IMR-90 (cell line): ENCODE results near the gene LYRM2. TPM values are rescaled to one million over a fixed set of nuclear protein-coding genes. Genes with fewer than 3 reads are reported as not detected.

Source experiments
- ATAC-seq: fragments of 200-7000 bp; cut with Tn5 transposase; 2 replicates; pipeline ENCODE4 v1.9.1; 2020; ENCODE audit warnings: low read depth, mild to moderate bottlenecking, moderate library complexity
- BruUV-seq: library from RNA; stranded (reverse); fragments of 400-500 nt; replicated peaks from 2 replicates; lab custom pipeline; 2021; lab: Mats Ljungman, UMichigan
- CTCF ChIA-PET: fragments of 300-600 bp; formaldehyde crosslinking; extraction: SDS; loops from one replicate; lab custom pipeline; 2021; ENCODE audit warnings: antibody characterized with exemption; lab: Yijun Ruan, JAX
- POLR2A ChIA-PET: fragments of 300-600 bp; sonication (Branson Sonifier 250); formaldehyde crosslinking; loops from one replicate; lab custom pipeline; 2022; ENCODE audit warnings: antibody characterized with exemption; ENCODE audit not compliant: unreplicated experiment; lab: Charles Lee
- DNase-seq: peaks from one replicate; pipeline ENCODE4 v3.0.0; 2013
- H2AFZ ChIP-seq: replicated peaks from 2 replicates; pipeline ENCODE3; 2013; ENCODE audit warnings: low read length, mild to moderate bottlenecking; ENCODE audit not compliant: poor library complexity
- H2AK5ac ChIP-seq: 2 replicates; pipeline ENCODE4 v1.6.1; 2013; ENCODE audit warnings: low read depth, low read length, inconsistent platforms
- H2AK9ac ChIP-seq: replicated peaks from 2 replicates; pipeline ENCODE3; 2013; ENCODE audit warnings: mild to moderate bottlenecking, low read depth, low read length, moderate library complexity; ENCODE audit not compliant: poor library complexity
- H2BK120ac ChIP-seq: 2 replicates; pipeline ENCODE4 v1.6.1; 2013; ENCODE audit warnings: low read depth, low read length, inconsistent platforms
- H2BK15ac ChIP-seq: 3 replicates; pipeline ENCODE4 v1.6.1; 2013; ENCODE audit warnings: low read depth, low read length, inconsistent platforms
- H2BK20ac ChIP-seq: 2 replicates; pipeline ENCODE4 v1.6.1; 2013; ENCODE audit warnings: low read depth, mild to moderate bottlenecking, inconsistent platforms, low read length, moderate library complexity
- H2BK5ac ChIP-seq: 2 replicates; pipeline ENCODE4 v1.6.1; 2013; ENCODE audit warnings: mild to moderate bottlenecking, low read depth, low read length, inconsistent platforms; ENCODE audit not compliant: poor library complexity, severe bottlenecking
- H3K14ac ChIP-seq: replicated peaks from 2 replicates; pipeline ENCODE4 v1.6.1; 2013; ENCODE audit warnings: low read depth, low read length, inconsistent platforms
- H3K18ac ChIP-seq: 2 replicates; pipeline ENCODE4 v1.6.1; 2013; ENCODE audit warnings: low read depth, low read length, control low read depth
- H3K23ac ChIP-seq: 2 replicates; pipeline ENCODE4 v1.6.1; 2013; ENCODE audit warnings: low read depth, low read length, inconsistent platforms
- H3K27ac ChIP-seq: 2 replicates; pipeline ENCODE4 v1.5.1; 2013; ENCODE audit warnings: mild to moderate bottlenecking, control low read depth, low read length; ENCODE audit not compliant: insufficient read depth
- H3K27me3 ChIP-seq: 2 replicates; pipeline ENCODE4 v1.6.1; 2013; ENCODE audit warnings: low read length; ENCODE audit not compliant: control insufficient read depth, insufficient read depth
- H3K36me3 ChIP-seq: 2 replicates; pipeline ENCODE4 v1.6.1; 2013; ENCODE audit warnings: low read length, mixed read lengths; ENCODE audit not compliant: control insufficient read depth, insufficient read depth
- H3K4ac ChIP-seq: 2 replicates; pipeline ENCODE4 v1.6.1; 2013; ENCODE audit warnings: low read depth, low read length, inconsistent platforms
- H3K4me1 ChIP-seq: 2 replicates; pipeline ENCODE4 v1.6.1; 2013; ENCODE audit warnings: low read length, mixed read lengths; ENCODE audit not compliant: control insufficient read depth, insufficient read depth
- H3K4me2 ChIP-seq: 2 replicates; pipeline ENCODE4 v1.6.1; 2013; ENCODE audit warnings: low read depth, mild to moderate bottlenecking, control low read depth, low read length, moderate library complexity
- H3K4me3 ChIP-seq: 2 replicates; pipeline ENCODE4 v1.5.1; 2013; ENCODE audit warnings: low read depth, mild to moderate bottlenecking, control low read depth, low read length, moderate library complexity; ENCODE audit not compliant: insufficient read depth
- H3K56ac ChIP-seq: 2 replicates; pipeline ENCODE4 v1.6.1; 2013; ENCODE audit warnings: low read length, inconsistent platforms; ENCODE audit not compliant: insufficient read depth; ENCODE audit errors: extremely low read depth
- H3K79me1 ChIP-seq, 2 experiments: 2 replicates each; pipeline ENCODE4 v1.6.1; 2013; ENCODE audit warnings: low read length in 2 of 2, inconsistent platforms in 1 of 2, low read depth in 1 of 2
- H3K9ac ChIP-seq: 2 replicates; pipeline ENCODE4 v1.6.1; 2013; ENCODE audit warnings: low read depth, low read length, control low read depth
- H3K9me1 ChIP-seq: 2 replicates; pipeline ENCODE4 v1.6.1; 2013; ENCODE audit warnings: low read length, inconsistent platforms; ENCODE audit not compliant: insufficient read depth
- H3K9me3 ChIP-seq: 2 replicates; pipeline ENCODE4 v1.6.1; 2013; ENCODE audit warnings: low read length; ENCODE audit not compliant: control insufficient read depth, insufficient read depth
- H4K20me1 ChIP-seq: 2 replicates; pipeline ENCODE4 v1.6.1; 2013; ENCODE audit warnings: low read length, inconsistent platforms; ENCODE audit not compliant: insufficient read depth
- H4K5ac ChIP-seq: 2 replicates; pipeline ENCODE4 v1.6.1; 2013; ENCODE audit warnings: mild to moderate bottlenecking, low read depth, low read length, control low read depth
- H4K8ac ChIP-seq, 2 experiments: 2 replicates each; pipeline ENCODE4 v1.6.1; 2013; ENCODE audit warnings: low read depth in 2 of 2, low read length in 2 of 2, control low read depth in 1 of 2, inconsistent platforms in 1 of 2
- H4K91ac ChIP-seq: 2 replicates; pipeline ENCODE4 v1.6.1; 2013; ENCODE audit warnings: low read depth, low read length, inconsistent platforms; ENCODE audit not compliant: insufficient read depth
- BHLHE40 ChIP-seq: fragments of 150-350 bp; IDR thresholded peaks from 2 replicates; pipeline ENCODE4 v1.6.1; 2016; ENCODE audit warnings: mild to moderate bottlenecking, low read depth, low read length
- CEBPB ChIP-seq: IDR thresholded peaks from 2 replicates; pipeline ENCODE4 v1.6.1; 2012; ENCODE audit warnings: low read depth, low read length, improper control_type of control experiment
- CHD1 ChIP-seq: IDR thresholded peaks from 2 replicates; pipeline ENCODE4 v1.6.1; 2012; ENCODE audit warnings: low read depth, low read length, improper control_type of control experiment
- CTCF ChIP-seq: conservative IDR thresholded peaks from 2 replicates; pipeline ENCODE4 v1.5.1; 2012; ENCODE audit warnings: mild to moderate bottlenecking, low read depth, low read length, improper control_type of control experiment
- ELK1 ChIP-seq: fragments of 150-350 bp; IDR thresholded peaks from 2 replicates; pipeline ENCODE4 v1.6.1; 2016; ENCODE audit warnings: low read depth, mild to moderate bottlenecking, low read length, moderate library complexity, borderline replicate concordance
- FOS ChIP-seq: fragments of 150-350 bp; IDR thresholded peaks from 2 replicates; pipeline ENCODE4 v1.6.1; 2016; ENCODE audit warnings: low read depth, low read length
- MAFK ChIP-seq: IDR thresholded peaks from 2 replicates; pipeline ENCODE4 v1.6.1; 2012; ENCODE audit warnings: low read depth, low read length, improper control_type of control experiment
- MAZ ChIP-seq: IDR thresholded peaks from 2 replicates; pipeline ENCODE4 v1.6.1; 2012; ENCODE audit warnings: low read depth, mild to moderate bottlenecking, low read length, improper control_type of control experiment, moderate library complexity, borderline replicate concordance
- MXI1 ChIP-seq: IDR thresholded peaks from 2 replicates; pipeline ENCODE4 v1.6.1; 2012; ENCODE audit warnings: low read depth, mild to moderate bottlenecking, low read length, moderate library complexity, borderline replicate concordance
- NFE2L2 ChIP-seq: fragments of 150-350 bp; IDR thresholded peaks from 2 replicates; pipeline ENCODE4 v1.6.1; 2016; ENCODE audit warnings: low read depth, mild to moderate bottlenecking, low read length
- POLR2A ChIP-seq: IDR thresholded peaks from 2 replicates; pipeline ENCODE4 v1.6.1; 2012; ENCODE audit warnings: mild to moderate bottlenecking, low read depth, low read length
- RAD21 ChIP-seq: IDR thresholded peaks from 2 replicates; pipeline ENCODE4 v1.6.1; 2012; ENCODE audit warnings: low read length, improper control_type of control experiment
- RCOR1 ChIP-seq: IDR thresholded peaks from 2 replicates; pipeline ENCODE4 v1.6.1; 2012; ENCODE audit warnings: mild to moderate bottlenecking, low read length, improper control_type of control experiment; ENCODE audit not compliant: insufficient replicate concordance
- RFX5 ChIP-seq: IDR thresholded peaks from 2 replicates; pipeline ENCODE4 v1.8.0; 2012; ENCODE audit warnings: low read depth, mild to moderate bottlenecking, low read length, moderate library complexity
- SMC3 ChIP-seq: fragments of 150-350 bp; IDR thresholded peaks from 2 replicates; pipeline ENCODE4 v1.6.1; 2016; ENCODE audit warnings: low read depth, mild to moderate bottlenecking, antibody characterized with exemption, low read length, moderate library complexity
- USF2 ChIP-seq: fragments of 150-350 bp; IDR thresholded peaks from 2 replicates; pipeline ENCODE4 v1.6.1; 2017; ENCODE audit warnings: mild to moderate bottlenecking, antibody characterized with exemption, low read length, low read depth
- WGBS, 2 experiments: methylation state at CpG; one replicate each; pipeline versions ENCODE4 v1.1.5 to v1.1.7; 2013; ENCODE audit warnings: missing lambda C conversion rate in 2 of 2; ENCODE audit not compliant: insufficient read length in 1 of 2; ENCODE audit errors: extremely low coverage in 2 of 2; 5-methylcytosine and 5-hydroxymethylcytosine counted together
- dilution Hi-C: fragments of 300-500 bp; cut with HindIII; formaldehyde crosslinking; loops from one replicate; pipeline ENCODE4 v1.14.3; 2018; ENCODE audit warnings: low sequenced_read_pairs; ENCODE audit not compliant: unreplicated experiment
- in situ Hi-C: fragments of 300-500 bp; cut with MboI; formaldehyde crosslinking; loops from 3 replicates; pipeline ENCODE4 v1.14.3; 2019; ENCODE audit warnings: low sequenced_read_pairs, inconsistent platforms, mixed read lengths
- intact Hi-C: fragments of 100-400 bp; cut with micrococcal nuclease; formaldehyde crosslinking; loops from 2 replicates; pipeline ENCODE4 v1.10.0; 2022
- polyA plus RNA-seq, 3 experiments: library from polyadenylated mRNA; depleted of rRNA; stranded (reverse); fragments of >200 nt; gene quantifications; 2 replicates each; pipeline ENCODE4 v1.2.3, GENCODE V29; 2012; ENCODE audit warnings: low replicate concordance in 1 of 3
- total RNA-seq: library from RNA; depleted of rRNA; stranded (reverse); fragments of >200 nt; gene quantifications from 2 replicates; pipeline ENCODE4 v1.2.3, GENCODE V29; 2012

The LYRM2 gene
- total and polyA plus RNA-seq, 2 of the 4 experiments (the other 2 are of a cell fraction): 14.0 to 24.0 TPM

- no peaks in the 10 kb centered on the region for H4K20me1 ChIP-seq
- in situ Hi-C loops: no loop called here
- CTCF ChIA-PET: no interaction called here
- intact Hi-C loops: no loop called here
- no peak overlapping the region for H2BK120ac ChIP-seq
- no CpG with 5 or more reads among the region's 4 CpGs for WGBS, 2 experiments
- peaks cover 7% of the 10 kb centered on the region for H3K36me3 ChIP-seq
- no peak overlapping the region for H2BK15ac ChIP-seq
- H3K56ac ChIP-seq: no peak overlapping the region
- no peak overlapping the region for H2BK5ac ChIP-seq
- DNase-seq (peak; percentile 78), ATAC-seq (no peak)
- H2AFZ ChIP-seq: no peak overlapping the region
- TF ChIP-seq ELK1 (no peak), FOS (no peak), MAZ (no peak), RAD21 (no peak), MAFK (no peak), CTCF (no peak), CHD1 (no peak), POLR2A (no peak), RCOR1 (no peak), CEBPB (no peak), RFX5 (no peak), BHLHE40 (no peak), SMC3 (no peak), USF2 (no peak), NFE2L2 (no peak), MXI1 (no peak)
- H3K4me2 ChIP-seq: no peak overlapping the region
- no peak overlapping the region for H4K5ac ChIP-seq
- H3K27me3 ChIP-seq: no peaks in the 10 kb centered on the region
- peaks cover 10 to 16% of the 10 kb centered on the region in 2 experiments; a peak in 3 of 4 replicates for H3K79me1 ChIP-seq
- H2AK5ac ChIP-seq: no peak overlapping the region
- no peaks in the 10 kb centered on the region for H3K9me3 ChIP-seq
- POLR2A ChIA-PET: no interaction called here
- dilution Hi-C loops: no loop called here
- no peak overlapping the region for H3K23ac ChIP-seq
- H3K4ac ChIP-seq: no peak overlapping the region
- BruUV-seq: no TSS peak
- no peak overlapping the region for H2BK20ac ChIP-seq
- no peak overlapping the region for H3K14ac ChIP-seq
- no peak overlapping the region for H3K18ac ChIP-seq
- H3K9ac ChIP-seq: no peak overlapping the region
- no peak overlapping the region for H4K8ac ChIP-seq
- H2AK9ac ChIP-seq: no peak overlapping the region
- no peaks in the 10 kb centered on the region; the same call in 1 of the 2 replicates for H3K4me1 ChIP-seq
- H3K9me1 ChIP-seq: no peaks in the 10 kb centered on the region; the same call in 1 of the 2 replicates
- no peak overlapping the region for H3K27ac ChIP-seq
- H3K4me3 ChIP-seq: no peak overlapping the region
- H4K91ac ChIP-seq: no peak overlapping the region
Observed at GRCh38 chr6:89640804-89641203, 2.3 kb upstream of the LYRM2 start.
